Activated CD8-positive, alpha-beta T cell treated with anti-CD3 and anti-CD28 coated beads for 36 hours (primary cell): ENCODE data around the gene CCL14. TPM values are rescaled to one million over a fixed set of nuclear protein-coding genes. Genes with fewer than 3 reads are reported as not detected.

Experiments
- ATAC-seq: fragments of 200-7000 bp; cut with Tn5 transposase; one replicate; pipeline ENCODE4 v1.10.0; 2021; ENCODE audit warnings: mild to moderate bottlenecking, moderate library complexity
- CTCF ChIA-PET: fragments of 350-600 bp; sonication (Branson Sonifier 250); formaldehyde crosslinking; loops from one replicate; lab custom pipeline; 2021; ENCODE audit warnings: antibody characterized with exemption; lab: Charles Lee
- POLR2A ChIA-PET: fragments of 350-600 bp; sonication (Branson Sonifier 250); formaldehyde crosslinking; loops from one replicate; lab custom pipeline; 2021; ENCODE audit warnings: antibody characterized with exemption; lab: Charles Lee
- DNase-seq: peaks from one replicate; pipeline ENCODE4 v3.0.0-alpha.2; 2020
- H3K27ac Mint-ChIP-seq: one replicate; pipeline ENCODE4 v1.8.0; 2021; ENCODE audit warnings: mild to moderate bottlenecking, mixed read lengths
- H3K27me3 Mint-ChIP-seq: one replicate; pipeline ENCODE4 v1.8.0; 2021; ENCODE audit warnings: mixed read lengths
- H3K36me3 Mint-ChIP-seq: one replicate; pipeline ENCODE4 v1.8.0; 2021; ENCODE audit warnings: low read depth, mixed read lengths
- H3K4me1 Mint-ChIP-seq: one replicate; pipeline ENCODE4 v1.8.0; 2021; ENCODE audit warnings: low read depth, mixed read lengths
- H3K4me3 Mint-ChIP-seq: one replicate; pipeline ENCODE4 v1.8.0; 2021; ENCODE audit warnings: mild to moderate bottlenecking, moderate library complexity, mixed read lengths
- H3K9me3 Mint-ChIP-seq: one replicate; pipeline ENCODE4 v1.8.0; 2021; ENCODE audit warnings: mixed read lengths
- intact Hi-C: fragments of 100-400 bp; cut with micrococcal nuclease; formaldehyde crosslinking; loops from one replicate; pipeline ENCODE4 v1.10.0; 2022
- total RNA-seq, 2 experiments: library from RNA; stranded (reverse); gene quantifications; one replicate each; pipeline ENCODE4 v1.2.3, GENCODE V29; 2021
- TF ChIP-seq, protein P1 (sequence below): fragments of 200-600 bp; IDR thresholded peaks from one replicate; pipeline ENCODE4 v1.8.0; 2022; ENCODE audit warnings: antibody characterized with exemption, mild to moderate bottlenecking

CCL14 gene
- total RNA-seq, 2 experiments from 2014 or later, result not detected

- Mint-ChIP-seq H3K4me3 (no peak overlapping the region), H3K27ac (no peak overlapping the region), H3K4me1 (peaks cover 8% of the 10 kb centered on the region), H3K27me3 (no peaks in the 10 kb centered on the region), H3K36me3 (no peaks in the 10 kb centered on the region), H3K9me3 (no peaks in the 10 kb centered on the region)
- TF ChIP-seq, protein P1, sequence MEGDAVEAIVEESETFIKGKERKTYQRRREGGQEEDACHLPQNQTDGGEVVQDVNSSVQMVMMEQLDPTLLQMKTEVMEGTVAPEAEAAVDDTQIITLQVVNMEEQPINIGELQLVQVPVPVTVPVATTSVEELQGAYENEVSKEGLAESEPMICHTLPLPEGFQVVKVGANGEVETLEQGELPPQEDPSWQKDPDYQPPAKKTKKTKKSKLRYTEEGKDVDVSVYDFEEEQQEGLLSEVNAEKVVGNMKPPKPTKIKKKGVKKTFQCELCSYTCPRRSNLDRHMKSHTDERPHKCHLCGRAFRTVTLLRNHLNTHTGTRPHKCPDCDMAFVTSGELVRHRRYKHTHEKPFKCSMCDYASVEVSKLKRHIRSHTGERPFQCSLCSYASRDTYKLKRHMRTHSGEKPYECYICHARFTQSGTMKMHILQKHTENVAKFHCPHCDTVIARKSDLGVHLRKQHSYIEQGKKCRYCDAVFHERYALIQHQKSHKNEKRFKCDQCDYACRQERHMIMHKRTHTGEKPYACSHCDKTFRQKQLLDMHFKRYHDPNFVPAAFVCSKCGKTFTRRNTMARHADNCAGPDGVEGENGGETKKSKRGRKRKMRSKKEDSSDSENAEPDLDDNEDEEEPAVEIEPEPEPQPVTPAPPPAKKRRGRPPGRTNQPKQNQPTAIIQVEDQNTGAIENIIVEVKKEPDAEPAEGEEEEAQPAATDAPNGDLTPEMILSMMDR, result no peak
- POLR2A ChIA-PET, result no interaction called here
- DNase-seq (no peak), ATAC-seq (no peak)
- CTCF ChIA-PET, result interaction anchor here (1.8 kb wide), 1 partner anchor 13 kb away, joined by 5 read pairs; no protein-coding TSS in a partner anchor
- intact Hi-C loops, result no loop called here
Observed at GRCh38 chr17:36001862-36002603, 15.5 kb upstream of the CCL14 start.

DNA sequence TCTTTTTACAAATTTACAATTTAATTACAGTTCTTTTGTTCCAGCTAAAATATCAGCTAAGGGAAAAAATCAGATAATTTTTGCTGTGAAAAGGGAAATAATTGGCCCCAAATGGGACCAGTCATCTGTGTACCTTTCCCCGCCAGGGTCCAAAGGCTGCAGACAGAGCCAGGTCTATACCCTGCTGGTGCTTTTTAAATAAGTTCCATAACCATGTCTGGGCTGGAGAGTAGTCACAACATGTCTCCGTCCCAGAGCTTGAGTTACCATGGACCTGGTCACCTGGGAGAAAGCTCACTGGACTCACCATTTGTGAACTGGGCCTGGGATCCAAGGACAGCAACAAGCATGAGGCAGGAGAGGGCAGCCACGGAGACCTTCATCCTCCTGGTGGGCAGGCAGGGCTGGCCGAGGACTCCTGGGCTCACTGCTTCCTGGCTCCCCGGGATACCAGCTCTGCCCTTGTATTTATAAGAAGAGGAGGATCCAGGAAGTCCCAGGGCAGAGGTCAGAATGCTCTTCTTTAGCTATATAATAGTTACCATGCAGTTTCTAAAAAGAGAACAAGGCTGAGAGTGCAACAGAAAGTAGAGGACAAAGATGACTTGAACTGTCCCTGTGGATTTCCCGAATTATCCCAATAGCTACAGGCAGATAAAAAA lies 14.7 kb upstream of the CCL14 start, which contains the start of gene CCL15:
Gene CCL15, minus strand, starts transcription at position 444 of the 662 bp plus-strand sequence. Its CDS starts 61 bp downstream, at position 383.
- Mint-ChIP-seq H3K27ac (no peak within 1 kb of the TSS), H3K4me1 (peaks cover 8% of the 10 kb centered on the region), H3K27me3 (no peaks in the 10 kb centered on the region), H3K4me3 (no peak within 1 kb of the TSS), H3K9me3 (no peaks in the 10 kb centered on the region), H3K36me3 (no peaks in the 10 kb centered on the region)
- intact Hi-C loops, result no loop called here
- ChIA-PET CTCF (interaction anchor here (1.1 to 1.8 kb wide), 3 partner anchors 14 to 148 kb away, joined by 3 to 6 read pairs (median 5); no protein-coding TSS in a partner anchor), POLR2A (no interaction called here)
- DNase-seq (no peak), ATAC-seq (no peak)
- TF ChIP-seq, protein P1, result no peak

DNA sequence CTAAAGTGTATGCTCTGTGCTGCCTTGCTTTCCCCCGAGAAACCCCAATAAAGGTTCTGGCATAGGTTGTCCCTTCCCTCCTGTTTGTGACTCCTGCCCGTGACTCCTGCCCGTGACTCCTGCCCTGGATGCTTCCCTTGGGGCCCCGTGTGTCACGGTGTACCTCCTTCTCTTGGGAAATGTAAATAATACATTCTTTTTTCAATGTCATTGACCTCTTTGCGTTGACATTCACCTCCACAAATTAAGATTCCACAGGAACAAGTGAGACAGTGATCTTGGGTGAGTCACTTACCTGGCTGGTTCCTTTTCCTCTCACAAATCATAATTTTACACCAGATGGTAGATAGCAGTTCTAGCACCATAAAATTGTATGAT lies 14.2 kb upstream of the CCL14 start:
- H3K4me3 Mint-ChIP-seq, result no peak overlapping the region
- no peaks in the 10 kb centered on the region for H3K9me3 Mint-ChIP-seq
- TF ChIP-seq, protein P1, result no peak
- H3K27me3 Mint-ChIP-seq, result no peaks in the 10 kb centered on the region
- DNase-seq (no peak), ATAC-seq (no peak)
- ChIA-PET CTCF (interaction anchor here (1.1 to 1.8 kb wide), 3 partner anchors 14 to 148 kb away, joined by 3 to 6 read pairs (median 5); no protein-coding TSS in a partner anchor), POLR2A (no interaction called here)
- intact Hi-C loops, result no loop called here
- peaks cover 8% of the 10 kb centered on the region for H3K4me1 Mint-ChIP-seq
- no peak overlapping the region for H3K27ac Mint-ChIP-seq
- H3K36me3 Mint-ChIP-seq, result no peaks in the 10 kb centered on the region

- no peak overlapping the region for H3K4me3 Mint-ChIP-seq
- ChIA-PET CTCF (no interaction called here), POLR2A (no interaction called here)
- H3K27ac Mint-ChIP-seq, result no peak overlapping the region
- peaks cover 10% of the 10 kb centered on the region for H3K27me3 Mint-ChIP-seq
- TF ChIP-seq, protein P1, result no peak
- no peak for ATAC-seq
- no peaks in the 10 kb centered on the region for H3K36me3 Mint-ChIP-seq
- no peak for DNase-seq
- no peaks in the 10 kb centered on the region for H3K4me1 Mint-ChIP-seq
- H3K9me3 Mint-ChIP-seq, result no peaks in the 10 kb centered on the region
- intact Hi-C loops, result no loop called here
Observed at GRCh38 chr17:35998756-35999155, 12.2 kb upstream of the CCL14 start.
